ENCODE results near the gene PRPSAP2. TPM values are rescaled to one million over a fixed set of nuclear protein-coding genes. Genes with fewer than 3 reads are reported as not detected.

PRPSAP2 gene
- total RNA-seq, 1 experiment from 2014 or later = 37.8 TPM

DNA sequence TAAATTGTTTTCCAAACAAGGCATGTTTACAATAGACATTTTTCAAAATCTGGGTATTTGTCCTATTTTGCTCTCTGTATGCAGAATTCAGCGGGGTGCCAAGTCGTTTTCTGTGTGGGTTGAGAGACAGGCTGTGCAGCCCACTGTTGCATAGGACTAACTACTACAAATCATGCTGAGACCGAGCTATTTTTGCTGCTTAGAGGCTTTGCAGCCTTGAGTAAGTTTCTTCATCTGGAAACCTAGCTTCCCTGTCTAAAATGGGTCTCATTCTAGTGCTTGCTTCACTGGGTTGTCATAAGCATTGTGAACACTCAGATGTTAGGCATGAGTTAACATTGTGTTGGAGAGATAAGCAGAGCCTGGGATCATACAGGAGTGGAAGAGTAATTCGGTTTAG, 1.3 kb downstream of the PRPSAP2 start:
- Histone ChIP-seq H3K9me2 (ENCODE audit: insufficient read depth) (no peaks in the 10 kb centered on the region), H3K9me3 (ENCODE audit: control insufficient read depth in 1 of 2, insufficient read depth in 1 of 2, low read depth in 1 of 2, low read length in 2 of 2) (no peaks in the 10 kb centered on the region), H2AFZ (ENCODE audit: low read depth, low read length, poor library complexity, severe bottlenecking) (no peak overlapping the region), H3K4me3 (replicated peaks in 1 of 2; ENCODE audit: low read depth in 1 of 2, low read length in 2 of 2) (peak overlapping the region; percentile 61 to 82; a peak in 2 of 4 replicates), H3K4me1 (ENCODE audit: control insufficient read depth in 1 of 2, insufficient read depth in 2 of 2, low read length in 2 of 2) (peaks cover 15 to 34% of the 10 kb centered on the region in 2 experiments; a peak in 3 of 4 replicates), H3K27me3 (ENCODE audit: insufficient read depth, low read length) (no peaks in the 10 kb centered on the region), H3K27ac (ENCODE audit: low read depth, low read length) (no peak overlapping the region), H3K4me2 (ENCODE audit: low read length) (peak overlapping the region; percentile 68), H3K79me2 (ENCODE audit: insufficient read depth, low read length) (peaks cover 44% of the 10 kb centered on the region), H4K20me1 (ENCODE audit: insufficient read depth) (no peaks in the 10 kb centered on the region), H3K9ac (ENCODE audit: low read length) (peak overlapping the region; percentile 79), H3K36me3 (ENCODE audit: control insufficient read depth in 1 of 2, insufficient read depth in 2 of 2, low read length in 2 of 2) (no peaks in the 10 kb centered on the region)
- TF ChIP-seq CEBPB (IDR thresholded peaks at IDR 0.05; ENCODE audit: low read depth) = no peak
- TF ChIP-seq, protein P1, sequence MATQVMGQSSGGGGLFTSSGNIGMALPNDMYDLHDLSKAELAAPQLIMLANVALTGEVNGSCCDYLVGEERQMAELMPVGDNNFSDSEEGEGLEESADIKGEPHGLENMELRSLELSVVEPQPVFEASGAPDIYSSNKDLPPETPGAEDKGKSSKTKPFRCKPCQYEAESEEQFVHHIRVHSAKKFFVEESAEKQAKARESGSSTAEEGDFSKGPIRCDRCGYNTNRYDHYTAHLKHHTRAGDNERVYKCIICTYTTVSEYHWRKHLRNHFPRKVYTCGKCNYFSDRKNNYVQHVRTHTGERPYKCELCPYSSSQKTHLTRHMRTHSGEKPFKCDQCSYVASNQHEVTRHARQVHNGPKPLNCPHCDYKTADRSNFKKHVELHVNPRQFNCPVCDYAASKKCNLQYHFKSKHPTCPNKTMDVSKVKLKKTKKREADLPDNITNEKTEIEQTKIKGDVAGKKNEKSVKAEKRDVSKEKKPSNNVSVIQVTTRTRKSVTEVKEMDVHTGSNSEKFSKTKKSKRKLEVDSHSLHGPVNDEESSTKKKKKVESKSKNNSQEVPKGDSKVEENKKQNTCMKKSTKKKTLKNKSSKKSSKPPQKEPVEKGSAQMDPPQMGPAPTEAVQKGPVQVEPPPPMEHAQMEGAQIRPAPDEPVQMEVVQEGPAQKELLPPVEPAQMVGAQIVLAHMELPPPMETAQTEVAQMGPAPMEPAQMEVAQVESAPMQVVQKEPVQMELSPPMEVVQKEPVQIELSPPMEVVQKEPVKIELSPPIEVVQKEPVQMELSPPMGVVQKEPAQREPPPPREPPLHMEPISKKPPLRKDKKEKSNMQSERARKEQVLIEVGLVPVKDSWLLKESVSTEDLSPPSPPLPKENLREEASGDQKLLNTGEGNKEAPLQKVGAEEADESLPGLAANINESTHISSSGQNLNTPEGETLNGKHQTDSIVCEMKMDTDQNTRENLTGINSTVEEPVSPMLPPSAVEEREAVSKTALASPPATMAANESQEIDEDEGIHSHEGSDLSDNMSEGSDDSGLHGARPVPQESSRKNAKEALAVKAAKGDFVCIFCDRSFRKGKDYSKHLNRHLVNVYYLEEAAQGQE (IDR thresholded peaks at IDR 0.05; ENCODE audit: low read depth) = no peak
- no peak for TF ChIP-seq CBX3 (IDR thresholded peaks at IDR 0.05; ENCODE audit: low read depth)
- no peak for TF ChIP-seq EZH2 (IDR thresholded peaks at IDR 0.05)
- no peak for TF ChIP-seq POLR2AphosphoS5 (IDR thresholded peaks at IDR 0.05; ENCODE audit: low read depth, low read length)
- no peak for TF ChIP-seq ELF1 (IDR thresholded peaks at IDR 0.05; ENCODE audit: borderline replicate concordance, low read depth)
- TF ChIP-seq SP1 (IDR thresholded peaks at IDR 0.05; ENCODE audit: low read depth) = no peak
- no peak for TF ChIP-seq EGR1 (IDR thresholded peaks at IDR 0.05; ENCODE audit: low read depth)
- TF ChIP-seq, protein P2, sequence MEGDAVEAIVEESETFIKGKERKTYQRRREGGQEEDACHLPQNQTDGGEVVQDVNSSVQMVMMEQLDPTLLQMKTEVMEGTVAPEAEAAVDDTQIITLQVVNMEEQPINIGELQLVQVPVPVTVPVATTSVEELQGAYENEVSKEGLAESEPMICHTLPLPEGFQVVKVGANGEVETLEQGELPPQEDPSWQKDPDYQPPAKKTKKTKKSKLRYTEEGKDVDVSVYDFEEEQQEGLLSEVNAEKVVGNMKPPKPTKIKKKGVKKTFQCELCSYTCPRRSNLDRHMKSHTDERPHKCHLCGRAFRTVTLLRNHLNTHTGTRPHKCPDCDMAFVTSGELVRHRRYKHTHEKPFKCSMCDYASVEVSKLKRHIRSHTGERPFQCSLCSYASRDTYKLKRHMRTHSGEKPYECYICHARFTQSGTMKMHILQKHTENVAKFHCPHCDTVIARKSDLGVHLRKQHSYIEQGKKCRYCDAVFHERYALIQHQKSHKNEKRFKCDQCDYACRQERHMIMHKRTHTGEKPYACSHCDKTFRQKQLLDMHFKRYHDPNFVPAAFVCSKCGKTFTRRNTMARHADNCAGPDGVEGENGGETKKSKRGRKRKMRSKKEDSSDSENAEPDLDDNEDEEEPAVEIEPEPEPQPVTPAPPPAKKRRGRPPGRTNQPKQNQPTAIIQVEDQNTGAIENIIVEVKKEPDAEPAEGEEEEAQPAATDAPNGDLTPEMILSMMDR (IDR thresholded peaks at IDR 0.05 in 2 of 3, conservative IDR thresholded peaks at IDR 0.05 in 1 of 3; ENCODE audit: borderline replicate concordance in 1 of 3, insufficient read depth in 1 of 3, low read depth in 2 of 3, low read length in 2 of 3) = no peak
- TF ChIP-seq, protein P3, sequence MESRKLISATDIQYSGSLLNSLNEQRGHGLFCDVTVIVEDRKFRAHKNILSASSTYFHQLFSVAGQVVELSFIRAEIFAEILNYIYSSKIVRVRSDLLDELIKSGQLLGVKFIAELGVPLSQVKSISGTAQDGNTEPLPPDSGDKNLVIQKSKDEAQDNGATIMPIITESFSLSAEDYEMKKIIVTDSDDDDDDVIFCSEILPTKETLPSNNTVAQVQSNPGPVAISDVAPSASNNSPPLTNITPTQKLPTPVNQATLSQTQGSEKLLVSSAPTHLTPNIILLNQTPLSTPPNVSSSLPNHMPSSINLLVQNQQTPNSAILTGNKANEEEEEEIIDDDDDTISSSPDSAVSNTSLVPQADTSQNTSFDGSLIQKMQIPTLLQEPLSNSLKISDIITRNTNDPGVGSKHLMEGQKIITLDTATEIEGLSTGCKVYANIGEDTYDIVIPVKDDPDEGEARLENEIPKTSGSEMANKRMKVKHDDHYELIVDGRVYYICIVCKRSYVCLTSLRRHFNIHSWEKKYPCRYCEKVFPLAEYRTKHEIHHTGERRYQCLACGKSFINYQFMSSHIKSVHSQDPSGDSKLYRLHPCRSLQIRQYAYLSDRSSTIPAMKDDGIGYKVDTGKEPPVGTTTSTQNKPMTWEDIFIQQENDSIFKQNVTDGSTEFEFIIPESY (IDR thresholded peaks at IDR 0.05; ENCODE audit: extremely low read depth, insufficient replicate concordance, low read length) = no peak
- TF ChIP-seq, protein P4, sequence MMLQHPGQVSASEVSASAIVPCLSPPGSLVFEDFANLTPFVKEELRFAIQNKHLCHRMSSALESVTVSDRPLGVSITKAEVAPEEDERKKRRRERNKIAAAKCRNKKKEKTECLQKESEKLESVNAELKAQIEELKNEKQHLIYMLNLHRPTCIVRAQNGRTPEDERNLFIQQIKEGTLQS (IDR thresholded peaks at IDR 0.05) = no peak
- no peak for TF ChIP-seq YY1 (IDR thresholded peaks at IDR 0.05; ENCODE audit: extremely low read depth, insufficient replicate concordance, low read depth, low read length)
- no peak for TF ChIP-seq ZFX (IDR thresholded peaks at IDR 0.05)
- no peak for TF ChIP-seq EZH2phosphoT487 (IDR thresholded peaks at IDR 0.05; ENCODE audit: borderline replicate concordance)
- TF ChIP-seq JUND (IDR thresholded peaks at IDR 0.05) = no peak
- no peak for TF ChIP-seq TCF7L2 (IDR thresholded peaks at IDR 0.05; ENCODE audit: borderline replicate concordance, extremely low read depth, insufficient read depth, insufficient read length)
- TF ChIP-seq SIN3A (IDR thresholded peaks at IDR 0.05; ENCODE audit: low read depth) = no peak
- DNase-seq (ENCODE audit: low read depth, low spot score) (no peak), ATAC-seq (no peak)
- ChIA-PET CTCF (no interaction called here), RAD21 (ENCODE audit: low non-redundant PET in 1 of 2, low total read pairs in 2 of 2, uncharacterized antibody in 2 of 2, unreplicated experiment in 2 of 2) (no interaction called here), POLR2A (interaction anchor here (0.6 to 1.1 kb wide), 2 partner anchors 9 to 17 kb away, joined by 4 read pairs; no protein-coding TSS in a partner anchor)
- intact Hi-C loops (cut with micrococcal nuclease) = no loop called here
- BruUV-seq (replicated peaks) = no TSS peak

All from HCT116 (cell line).